HG03097 (cell line): ENCODE data around the gene CTNNBIP1.

ENCODE experiments used
- ATAC-seq: cut with Tn5 transposase; IDR thresholded peaks from one replicate; pipeline ENCODE4 v1.9.1; 2021; ENCODE audit not compliant: unreplicated experiment, low FRiP score

Gene CTNNBIP1

DNA sequence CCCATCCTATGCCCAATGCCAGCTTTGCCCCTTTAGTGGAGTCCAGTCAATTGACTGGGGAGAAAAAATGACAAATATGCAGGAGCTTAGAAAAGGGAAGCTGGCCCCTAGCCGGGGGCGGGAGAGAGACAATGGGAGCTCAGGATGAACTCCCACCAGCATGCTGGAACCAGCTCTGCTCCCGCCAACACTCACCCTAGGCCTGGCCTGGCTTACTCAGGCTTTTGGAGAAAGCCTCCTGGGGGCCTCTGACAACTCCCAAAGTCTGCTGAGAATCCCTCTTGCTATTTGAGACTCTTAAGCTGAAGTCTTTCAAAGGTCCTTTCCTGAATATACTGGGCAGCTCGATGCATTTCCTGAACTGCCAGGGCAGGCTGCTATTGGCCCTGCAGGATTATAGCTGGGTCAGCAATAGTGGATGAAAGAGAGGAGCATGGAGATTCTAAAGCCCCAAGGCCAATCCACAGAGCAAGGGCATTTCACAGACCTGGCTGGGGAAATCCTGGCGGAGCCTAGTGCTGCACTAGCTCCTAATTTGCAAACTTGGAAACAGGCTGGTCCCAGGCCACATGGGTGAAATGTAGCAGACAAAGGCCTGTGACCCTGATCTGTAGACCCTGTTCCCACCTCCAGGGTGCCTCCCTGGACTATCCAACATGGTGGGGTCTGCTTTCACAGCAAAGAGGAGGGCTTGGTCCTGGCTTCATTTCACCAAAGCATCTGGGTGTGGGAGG, 50.6 kb downstream of the CTNNBIP1 start:
- ATAC-seq, result no peak

DNA sequence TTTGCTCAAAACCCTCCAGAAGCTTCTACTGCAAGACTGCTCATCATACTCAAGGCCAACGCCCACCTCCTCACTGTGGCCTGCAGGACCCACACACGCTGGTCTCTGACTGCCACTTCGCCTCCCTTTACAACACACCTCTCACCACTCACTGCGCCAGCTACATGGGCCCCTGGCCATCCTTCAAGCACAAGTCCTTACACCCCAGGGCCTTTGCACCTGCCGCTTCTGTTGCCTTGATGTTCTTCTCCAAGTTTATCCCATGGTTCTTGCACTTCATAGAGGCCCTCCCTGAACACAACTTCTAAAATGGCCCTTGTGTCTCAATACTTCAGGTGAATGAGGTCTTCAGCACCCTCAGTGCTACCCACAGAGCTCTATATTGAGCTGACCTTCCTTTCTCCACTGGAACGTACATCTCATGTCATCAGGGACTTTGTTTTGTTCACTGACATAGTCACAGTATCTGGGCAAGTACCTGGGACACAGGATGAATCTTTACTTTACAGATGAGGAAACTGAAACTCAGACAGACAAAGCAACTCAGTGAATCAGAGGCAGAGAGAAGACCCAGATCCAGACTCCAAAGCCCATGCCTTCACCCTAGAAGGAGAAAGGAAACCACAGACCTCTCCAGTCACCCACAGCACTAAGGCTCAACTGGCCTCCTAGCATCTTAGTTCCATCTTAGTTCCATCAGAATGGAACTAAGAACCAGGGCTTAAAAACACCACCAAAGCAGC, 51.6 kb downstream of the CTNNBIP1 start:
- ATAC-seq, result no peak

GRCh38 chr1:9855186-9855585, 54.9 kb downstream of the CTNNBIP1 start:
- no peak for ATAC-seq

- no peak for ATAC-seq
Observed at GRCh38 chr1:9853249-9853595, 56.8 kb downstream of the CTNNBIP1 start.

DNA sequence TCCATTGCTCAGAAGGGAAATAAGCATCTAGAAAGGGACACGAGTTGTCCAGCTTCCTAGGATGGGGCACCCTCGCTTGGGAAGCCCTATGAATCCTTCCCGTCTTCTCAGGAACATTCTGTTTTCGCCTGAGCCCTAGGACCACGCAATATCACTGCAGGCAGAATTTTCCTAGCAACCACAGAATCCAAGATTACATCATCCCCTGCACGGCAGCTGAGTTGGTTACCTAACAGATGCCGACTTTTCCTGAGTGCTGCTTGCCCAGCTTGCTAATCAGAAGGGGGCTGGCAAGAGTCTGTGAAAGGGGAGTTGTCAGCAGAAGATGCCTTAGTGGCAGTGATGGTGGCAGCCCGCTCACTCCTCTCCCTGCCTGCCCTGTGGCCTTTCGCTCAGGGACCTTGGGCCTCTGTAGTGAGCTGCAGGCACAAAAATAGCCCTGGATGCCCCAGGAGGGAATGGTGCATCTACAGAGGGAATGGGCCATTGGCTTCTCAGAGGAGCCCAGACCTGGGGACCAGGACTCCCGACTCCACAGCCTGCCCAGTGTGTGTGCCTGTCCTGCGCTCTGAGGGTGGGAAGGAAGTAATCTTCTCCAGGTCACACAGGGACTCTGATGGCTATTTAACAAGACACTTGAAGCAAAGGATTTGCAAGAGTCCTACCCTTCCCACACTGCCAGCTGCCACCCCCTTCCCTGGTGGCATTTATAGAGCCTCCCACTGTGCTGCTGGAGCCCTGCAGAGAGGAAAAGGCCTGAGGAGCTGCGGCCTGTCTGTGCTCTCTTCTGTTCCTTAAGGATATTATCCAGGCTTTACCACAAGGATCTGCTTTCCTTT, 57.4 kb downstream of the CTNNBIP1 start:
- ATAC-seq, result no peak

GRCh38 chr1:9852004-9852403, 58.1 kb downstream of the CTNNBIP1 start:
- ATAC-seq, result no peak

GRCh38 chr1:9850442-9851162, 59.5 kb downstream of the CTNNBIP1 start:
- ATAC-seq, result no peak

DNA sequence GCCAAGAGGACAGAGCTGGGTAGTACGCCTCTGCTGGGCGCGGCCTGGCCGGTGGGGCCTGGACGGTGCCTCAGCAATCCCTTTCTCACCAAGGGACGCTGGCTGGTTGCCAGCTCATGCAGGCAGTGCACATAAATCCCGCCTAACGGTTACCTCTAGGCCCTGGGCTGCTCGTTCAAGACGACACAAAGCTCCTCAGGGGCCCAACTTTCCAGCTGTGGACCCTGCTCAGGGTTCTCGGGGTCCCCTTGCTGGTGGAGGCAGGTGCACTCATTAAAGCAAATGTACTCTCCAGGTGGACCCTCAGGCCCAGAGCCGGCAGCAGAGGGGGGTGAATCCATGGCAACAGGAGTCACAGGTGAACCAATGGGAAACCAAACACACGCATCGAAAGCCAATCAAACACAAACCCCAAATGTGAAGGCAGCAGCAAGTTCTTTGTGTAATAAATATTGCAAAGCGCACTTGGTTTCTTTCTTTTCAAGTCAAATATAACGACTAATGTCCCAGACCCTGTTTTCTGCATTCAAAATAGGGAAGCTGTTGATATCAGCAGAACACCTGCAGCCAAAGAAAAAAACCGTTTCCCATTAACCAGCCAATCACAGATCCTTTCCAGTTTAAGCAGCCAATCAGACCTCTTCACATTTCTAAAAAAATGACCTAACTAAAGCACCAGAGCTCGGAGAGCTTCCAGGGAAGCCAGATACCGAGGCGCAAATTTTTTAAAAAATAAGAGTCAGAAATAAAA, 60.2 kb downstream of the CTNNBIP1 start:
- no peak for ATAC-seq

DNA sequence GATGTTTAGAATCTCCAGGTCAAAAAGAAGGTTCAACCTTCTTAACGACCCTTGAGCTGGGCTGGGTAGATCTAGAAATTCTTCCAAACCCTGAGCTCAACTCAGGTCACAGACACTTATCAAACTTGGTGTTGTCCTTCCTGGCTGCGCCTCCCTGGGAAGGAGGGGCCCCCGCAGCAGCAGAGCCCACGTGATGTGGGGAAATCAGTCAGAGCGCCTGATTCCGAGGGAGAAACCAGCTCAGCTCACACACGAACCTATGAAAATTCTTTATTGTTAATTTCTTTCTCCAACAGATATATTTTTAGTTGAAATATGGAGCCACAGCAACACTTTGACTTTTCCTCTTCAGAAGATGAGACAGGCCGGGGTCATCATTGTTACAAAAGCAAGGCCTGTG, 62.0 kb downstream of the CTNNBIP1 start:
- no peak for ATAC-seq

DNA sequence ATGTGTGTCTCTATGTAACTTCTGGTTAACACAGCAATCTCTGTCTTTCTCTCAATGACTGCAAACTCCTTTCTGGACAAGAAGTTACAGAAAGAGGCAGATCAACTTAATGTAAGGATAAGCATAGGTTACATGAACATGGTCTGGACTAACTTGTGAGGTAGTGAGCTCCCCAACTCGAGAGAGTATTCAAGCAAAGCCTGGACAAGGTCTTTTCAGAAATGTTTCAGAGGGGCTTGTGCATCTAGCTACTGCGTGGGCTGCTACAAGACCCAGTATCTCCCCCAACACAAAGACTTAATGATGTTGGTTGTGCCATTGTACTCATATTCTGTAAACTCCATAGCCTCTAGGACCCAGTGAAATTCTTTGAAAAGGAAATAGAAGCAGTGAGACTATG, 62.8 kb downstream of the CTNNBIP1 start:
- no peak for ATAC-seq

DNA sequence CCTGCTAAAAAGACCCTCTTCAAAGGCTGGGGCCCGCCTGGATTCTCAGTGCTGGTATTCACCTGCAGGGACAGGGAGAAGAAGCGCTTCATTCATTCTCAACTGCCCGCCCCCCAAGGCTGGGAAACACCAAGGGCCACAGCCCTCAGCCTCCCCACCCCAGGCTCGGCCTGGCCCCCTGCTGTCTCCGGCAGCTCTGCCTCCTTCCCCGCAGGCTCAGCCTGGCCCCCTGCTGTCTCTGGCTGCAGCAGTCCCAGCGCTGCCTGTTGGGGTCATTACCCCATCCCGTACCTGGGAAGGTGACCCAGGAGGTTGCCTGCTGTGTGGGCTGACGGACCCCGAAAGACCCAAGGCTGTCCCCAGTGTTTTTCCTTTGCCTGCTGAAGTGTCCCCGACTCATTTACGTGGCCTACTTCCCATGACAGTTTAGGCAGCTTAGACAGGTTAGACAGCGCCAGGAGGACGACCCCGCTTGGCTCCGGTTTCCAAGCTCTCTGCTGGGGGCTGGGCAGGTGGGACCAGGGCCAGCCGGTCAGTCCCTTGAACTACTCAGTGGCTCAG, 63.4 kb downstream of the CTNNBIP1 start:
- ATAC-seq, result no peak

DNA sequence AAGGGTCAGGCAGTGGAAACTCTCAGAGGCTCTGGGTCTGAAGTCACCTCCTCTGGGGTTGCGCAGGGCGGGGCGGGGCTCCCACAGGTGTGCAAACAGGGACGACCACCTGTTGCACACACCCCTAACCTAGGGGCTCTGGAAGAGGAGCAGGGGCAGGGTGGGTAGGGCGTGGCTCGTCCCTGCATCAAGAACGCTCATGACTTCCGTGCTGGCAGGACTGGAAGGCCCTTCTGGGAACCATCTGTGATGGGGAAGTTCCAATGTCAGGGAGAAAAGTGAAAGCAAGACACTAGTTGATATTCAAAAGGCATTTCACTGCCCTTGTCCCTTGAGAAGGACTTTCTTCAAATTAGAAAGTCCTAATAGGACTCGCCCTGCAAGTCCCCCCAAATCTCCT, 64.2 kb downstream of the CTNNBIP1 start:
- ATAC-seq, result no peak

GRCh38 chr1:9844756-9845155, 65.3 kb downstream of the CTNNBIP1 start:
- ATAC-seq, result no peak

DNA sequence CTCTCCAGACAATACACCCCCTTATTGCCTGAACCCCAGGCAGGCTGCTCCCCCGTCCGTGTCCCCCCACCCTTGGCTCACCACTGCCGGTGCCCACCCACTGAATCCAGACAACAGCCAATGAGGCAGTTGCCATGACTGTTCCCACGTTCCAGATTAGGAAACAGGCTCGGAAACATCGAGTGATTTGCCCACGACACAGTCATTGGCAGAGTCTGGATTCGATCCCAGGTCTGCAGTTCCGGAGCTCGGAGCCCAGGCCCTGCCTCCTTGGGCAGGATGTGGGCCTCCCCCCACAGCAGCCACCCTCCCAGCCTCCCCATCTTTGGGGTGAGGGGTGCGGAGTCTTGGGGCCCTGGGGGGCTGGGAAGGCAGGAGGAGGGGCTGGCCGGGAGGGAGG, 66.0 kb downstream of the CTNNBIP1 start:
- ATAC-seq, result no peak

DNA sequence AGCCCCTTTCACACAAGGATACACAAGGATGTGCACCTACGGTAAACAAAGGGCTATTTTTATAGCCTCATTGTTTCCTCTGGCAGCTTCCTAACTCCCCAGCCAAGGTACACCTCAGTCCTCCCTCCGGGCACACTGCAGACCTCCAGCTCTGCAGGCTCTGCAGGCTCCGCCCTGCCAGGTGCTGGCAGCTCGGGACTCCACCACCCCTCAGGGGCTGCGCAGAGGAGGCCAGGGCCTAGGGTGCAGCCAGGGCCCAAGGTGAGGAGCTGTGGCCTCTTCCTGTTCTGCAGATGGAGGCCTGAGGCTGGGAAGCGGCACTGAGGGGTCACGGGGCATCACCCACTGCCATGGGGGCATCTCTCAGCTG, 66.5 kb downstream of the CTNNBIP1 start:
- no peak for ATAC-seq

DNA sequence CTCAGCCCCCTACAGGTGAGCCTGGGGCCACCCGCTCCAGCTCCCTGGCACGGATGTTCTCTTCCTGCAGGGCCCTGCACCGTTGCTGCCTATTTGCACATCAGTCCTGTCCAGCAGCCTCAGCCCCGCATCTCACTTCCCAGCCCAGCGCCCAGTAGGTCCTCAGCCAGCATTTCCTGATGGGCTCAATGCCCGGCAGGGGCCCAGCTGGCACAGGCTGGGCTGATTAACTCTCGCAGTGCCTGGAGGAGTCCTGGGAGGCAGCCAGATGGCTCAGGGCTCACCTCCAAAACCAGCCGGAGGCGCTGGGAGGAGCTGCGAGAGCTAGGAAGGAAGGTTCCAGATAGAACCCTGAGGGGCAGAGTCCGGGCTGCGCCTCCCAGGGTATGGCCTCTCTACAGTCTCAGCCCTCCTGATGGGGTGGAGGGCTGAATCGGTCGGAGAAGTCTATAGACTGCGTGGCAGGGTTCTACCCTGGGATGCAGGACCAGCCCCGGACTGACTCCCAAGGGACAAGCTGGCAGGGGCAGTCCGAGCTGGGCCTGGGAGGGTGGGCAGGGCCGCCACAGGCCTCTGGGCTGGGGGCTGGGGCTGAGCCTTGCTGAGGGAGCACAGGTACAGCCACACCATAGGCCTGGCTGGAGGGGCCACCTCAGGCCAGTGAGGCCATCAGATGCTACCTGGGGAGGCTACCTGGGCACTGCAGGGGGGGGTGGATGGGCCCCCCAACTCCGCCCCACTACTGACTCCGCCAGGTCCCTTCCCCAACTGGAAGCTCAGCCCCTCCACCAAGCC, 67.1 kb downstream of the CTNNBIP1 start:
- no peak for ATAC-seq

- ATAC-seq, result no peak
Observed at GRCh38 chr1:9842073-9842711, 67.9 kb downstream of the CTNNBIP1 start.

GRCh38 chr1:9841460-9841859, 68.6 kb downstream of the CTNNBIP1 start:
- ATAC-seq, result no peak

DNA sequence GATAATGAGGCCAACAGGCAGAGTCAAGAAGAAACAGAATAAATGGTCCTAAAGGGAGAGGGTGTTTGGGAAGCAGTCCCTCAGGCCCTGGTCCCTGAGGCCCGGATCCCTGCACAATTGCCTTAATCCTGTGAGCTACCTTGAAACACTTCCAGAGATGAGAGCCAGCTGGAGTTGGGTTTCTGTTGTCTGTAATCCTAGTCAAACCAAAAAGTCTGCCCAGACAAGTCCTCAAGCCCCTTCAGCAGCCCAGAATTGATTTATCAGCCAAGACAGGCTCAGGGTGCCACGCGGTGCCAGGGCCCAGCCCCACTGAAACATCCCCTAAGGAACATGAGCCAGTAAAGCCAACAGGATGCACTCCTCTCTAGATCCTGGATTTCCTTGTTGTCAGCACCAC, 69.9 kb downstream of the CTNNBIP1 start:
- no peak for ATAC-seq
